HFFc6 (cell line): ENCODE data around the gene PADI2. TPM values are rescaled to one million over a fixed set of nuclear protein-coding genes. Genes with fewer than 3 reads are reported as not detected.

ENCODE experiments used
- DNase-seq: peaks from one replicate; pipeline ENCODE4 v3.0.0-alpha.2; 2018
- H3K27ac Mint-ChIP-seq: 2 replicates; pipeline ENCODE4 v1.8.0; 2020; ENCODE audit warnings: mild to moderate bottlenecking, mixed read lengths
- H3K27me3 Mint-ChIP-seq: 2 replicates; pipeline ENCODE4 v1.8.0; 2021; ENCODE audit warnings: mild to moderate bottlenecking, moderate library complexity, mixed read lengths; ENCODE audit not compliant: insufficient read depth
- H3K36me3 Mint-ChIP-seq: 2 replicates; pipeline ENCODE4 v1.8.0; 2021; ENCODE audit warnings: low read depth, mixed read lengths
- H3K4me1 Mint-ChIP-seq: 2 replicates; pipeline ENCODE4 v1.8.0; 2020; ENCODE audit warnings: low read depth, mixed read lengths
- H3K4me3 Mint-ChIP-seq: 2 replicates; pipeline ENCODE4 v1.8.0; 2020; ENCODE audit warnings: mild to moderate bottlenecking, moderate library complexity, mixed read lengths
- H3K9me3 Mint-ChIP-seq: 2 replicates; pipeline ENCODE4 v1.8.0; 2020; ENCODE audit warnings: mild to moderate bottlenecking, mixed read lengths
- CTCF ChIP-seq: fragments of 200-600 bp; sonication (generic); IDR thresholded peaks from 2 replicates; pipeline ENCODE4 v1.5.0; 2021; ENCODE audit warnings: antibody characterized with exemption, mild to moderate bottlenecking
- total RNA-seq, 6 experiments: library from RNA; stranded (reverse); fragmentation: NEBNext Ultra II Directional; extraction: Animal tissue kit (Norgen Biotek cat#: 25700); gene quantifications; 2 replicates in 1 of 6; 3 replicates in 5 of 6; pipeline ENCODE4 v1.2.3, GENCODE V29; 2021

Gene PADI2
- total RNA-seq, 6 experiments from 2014 or later: 0.05 to 0.33 (median 0.13) TPM; not detected in 2

GRCh38 chr1:17097787-17098186, 21.5 kb downstream of the PADI2 start:
- H3K4me3 Mint-ChIP-seq: no peak overlapping the region
- TF ChIP-seq CTCF: no peak
- no peak overlapping the region for H3K27ac Mint-ChIP-seq
- peaks cover 46% of the 10 kb centered on the region for H3K27me3 Mint-ChIP-seq
- DNase-seq: no peak
- peaks cover 5% of the 10 kb centered on the region for H3K9me3 Mint-ChIP-seq
- H3K4me1 Mint-ChIP-seq: peaks cover 9% of the 10 kb centered on the region; the same call in 1 of the 2 replicates
- no peaks in the 10 kb centered on the region for H3K36me3 Mint-ChIP-seq

- H3K4me3 Mint-ChIP-seq: no peak overlapping the region
These were observed 22.1 kb downstream of the PADI2 start for GRCh38 chr1:17097147-17097546.

GRCh38 chr1:17096584-17096983, 22.7 kb downstream of the PADI2 start:
- TF ChIP-seq CTCF: no peak
- H3K36me3 Mint-ChIP-seq: no peaks in the 10 kb centered on the region
- H3K27ac Mint-ChIP-seq: no peak overlapping the region

More at GRCh38 chr1:17097147-17097546, 22.1 kb downstream of the PADI2 start:
- TF ChIP-seq CTCF: no peak
- peaks cover 9% of the 10 kb centered on the region; the same call in 1 of the 2 replicates for H3K4me1 Mint-ChIP-seq
- no peak overlapping the region for H3K27ac Mint-ChIP-seq
- peaks cover 7% of the 10 kb centered on the region for H3K9me3 Mint-ChIP-seq
- peaks cover 45% of the 10 kb centered on the region for H3K27me3 Mint-ChIP-seq
- H3K36me3 Mint-ChIP-seq: no peaks in the 10 kb centered on the region
- DNase-seq: no peak

GRCh38 chr1:17095141-17095540, 24.1 kb downstream of the PADI2 start:
- no peak for DNase-seq
- Mint-ChIP-seq H3K4me3 (no peak overlapping the region), H3K4me1 (peaks cover 15% of the 10 kb centered on the region), H3K36me3 (no peaks in the 10 kb centered on the region), H3K9me3 (peaks cover 8% of the 10 kb centered on the region), H3K27ac (no peak overlapping the region), H3K27me3 (peaks cover 39% of the 10 kb centered on the region)
- TF ChIP-seq CTCF: no peak

More at GRCh38 chr1:17096584-17096983, 22.7 kb downstream of the PADI2 start:
- no peak for DNase-seq
- H3K9me3 Mint-ChIP-seq: peaks cover 8% of the 10 kb centered on the region
- H3K4me1 Mint-ChIP-seq: peaks cover 9% of the 10 kb centered on the region; the same call in 1 of the 2 replicates
- H3K4me3 Mint-ChIP-seq: no peak overlapping the region
- peaks cover 44% of the 10 kb centered on the region for H3K27me3 Mint-ChIP-seq

GRCh38 chr1:17094664-17095063, 24.6 kb downstream of the PADI2 start:
- Mint-ChIP-seq H3K4me3 (no peak overlapping the region), H3K9me3 (peaks cover 8% of the 10 kb centered on the region), H3K36me3 (no peaks in the 10 kb centered on the region), H3K27me3 (peaks cover 37% of the 10 kb centered on the region), H3K27ac (no peak overlapping the region), H3K4me1 (peaks cover 15% of the 10 kb centered on the region)
- TF ChIP-seq CTCF: no peak
- DNase-seq: peak; percentile 10
